A673 (cell line): ENCODE data around the gene GCDH. TPM values are rescaled to one million over a fixed set of nuclear protein-coding genes. Genes with fewer than 3 reads are reported as not detected.

Experiments
- BruUV-seq: library from RNA; stranded (reverse); fragments of 400-500 nt; replicated peaks from 2 replicates; lab custom pipeline; 2021; lab: Mats Ljungman, UMichigan
- CTCF ChIA-PET: fragments of 300-600 bp; sonication (Branson Sonifier 250); formaldehyde crosslinking; loops from one replicate; lab custom pipeline; 2022; ENCODE audit warnings: antibody characterized with exemption; lab: Charles Lee
- POLR2A ChIA-PET: fragments of 300-600 bp; sonication (Branson Sonifier 250); formaldehyde crosslinking; loops from one replicate; lab custom pipeline; 2022; ENCODE audit warnings: antibody characterized with exemption; ENCODE audit not compliant: low non-redundant PET; lab: Charles Lee
- DNase-seq: peaks from one replicate; pipeline ENCODE4 v3.0.0-alpha.2; 2015; ENCODE audit warnings: low spot score
- H3K27ac ChIP-seq: fragments of 200-600 bp; sonication (generic); 2 replicates; pipeline ENCODE4 v1.5.1; 2016; ENCODE audit warnings: mixed run types, low read depth, mild to moderate bottlenecking, mixed read lengths, antibody characterized with exemption, low read length; ENCODE audit not compliant: poor library complexity, severe bottlenecking
- H3K27me3 ChIP-seq: fragments of 200-600 bp; sonication (generic); replicated peaks from 2 replicates; pipeline ENCODE4 v1.6.1; 2017; ENCODE audit warnings: mixed run types, low read depth, mild to moderate bottlenecking, mixed read lengths, antibody characterized with exemption, low read length; ENCODE audit not compliant: insufficient read depth, poor library complexity
- H3K36me3 ChIP-seq: fragments of 200-600 bp; sonication (generic); 2 replicates; pipeline ENCODE4 v1.6.1; 2016; ENCODE audit warnings: mixed run types, mild to moderate bottlenecking, mixed read lengths, antibody characterized with exemption, low read length; ENCODE audit not compliant: insufficient read depth, poor library complexity, severe bottlenecking
- H3K4me1 ChIP-seq: fragments of 200-600 bp; sonication (generic); 2 replicates; pipeline ENCODE4 v1.6.1; 2017; ENCODE audit warnings: mixed run types, mild to moderate bottlenecking, mixed read lengths, antibody characterized with exemption, low read length; ENCODE audit not compliant: insufficient read depth, poor library complexity, severe bottlenecking
- H3K4me3 ChIP-seq: fragments of 200-600 bp; sonication (generic); 2 replicates; pipeline ENCODE4 v1.5.1; 2016; ENCODE audit warnings: low read depth, mixed run types, mild to moderate bottlenecking, mixed read lengths, low read length; ENCODE audit not compliant: poor library complexity, severe bottlenecking
- H3K9me3 ChIP-seq: fragments of 200-600 bp; sonication (generic); 2 replicates; pipeline ENCODE4 v1.6.1; 2016; ENCODE audit warnings: mixed run types, low read depth, mild to moderate bottlenecking, mixed read lengths, antibody characterized with exemption, low read length; ENCODE audit not compliant: poor library complexity, severe bottlenecking
- CTCF ChIP-seq: fragments of 300-800, 200-600 bp; sonication (generic); conservative IDR thresholded peaks from 2 replicates; pipeline ENCODE4 v1.5.1; 2017; ENCODE audit warnings: low read depth, mild to moderate bottlenecking, antibody characterized with exemption, low read length, moderate library complexity, mixed read lengths
- EZH2 ChIP-seq: fragments of 200-600 bp; sonication (generic); IDR thresholded peaks from 2 replicates; pipeline ENCODE4 v1.6.1; 2017; ENCODE audit warnings: borderline replicate concordance, low read depth, mild to moderate bottlenecking, mixed read lengths, antibody characterized with exemption, low read length; ENCODE audit not compliant: poor library complexity, severe bottlenecking
- intact Hi-C: fragments of 100-400 bp; cut with micrococcal nuclease; formaldehyde crosslinking; loops from one replicate; pipeline ENCODE4 v1.10.0; 2022; ENCODE audit not compliant: unreplicated experiment
- total RNA-seq: library from RNA; stranded (reverse); gene quantifications from 2 replicates; pipeline ENCODE4 v1.2.3, GENCODE V29; 2021

Gene GCDH
- total RNA-seq, 1 experiment from 2014 or later = 47.3 TPM

GRCh38 chr19:12946731-12947496 lies 56.0 kb downstream of the GCDH start:
- intact Hi-C loops = no loop called here
- H3K36me3 ChIP-seq = peaks cover 83% of the 10 kb centered on the region
- POLR2A ChIA-PET = interaction anchor here (0.6 kb wide), 1 partner anchor 71 kb away, joined by 3 read pairs; no protein-coding TSS in a partner anchor
- peaks cover 14% of the 10 kb centered on the region for H3K4me1 ChIP-seq
- TF ChIP-seq CTCF = no peak
- no peak for TF ChIP-seq EZH2
- CTCF ChIA-PET = interaction anchor here (0.6 to 1.0 kb wide), 2 partner anchors 19 to 21 kb away, joined by 3 to 5 read pairs; no protein-coding TSS in a partner anchor
- no peak for DNase-seq
- H3K9me3 ChIP-seq = no peaks in the 10 kb centered on the region
- BruUV-seq = TSS peak; percentile 29
- peak overlapping the region; percentile 97 for H3K27ac ChIP-seq
- no peaks in the 10 kb centered on the region for H3K27me3 ChIP-seq
- H3K4me3 ChIP-seq = peak overlapping the region; percentile 98

DNA sequence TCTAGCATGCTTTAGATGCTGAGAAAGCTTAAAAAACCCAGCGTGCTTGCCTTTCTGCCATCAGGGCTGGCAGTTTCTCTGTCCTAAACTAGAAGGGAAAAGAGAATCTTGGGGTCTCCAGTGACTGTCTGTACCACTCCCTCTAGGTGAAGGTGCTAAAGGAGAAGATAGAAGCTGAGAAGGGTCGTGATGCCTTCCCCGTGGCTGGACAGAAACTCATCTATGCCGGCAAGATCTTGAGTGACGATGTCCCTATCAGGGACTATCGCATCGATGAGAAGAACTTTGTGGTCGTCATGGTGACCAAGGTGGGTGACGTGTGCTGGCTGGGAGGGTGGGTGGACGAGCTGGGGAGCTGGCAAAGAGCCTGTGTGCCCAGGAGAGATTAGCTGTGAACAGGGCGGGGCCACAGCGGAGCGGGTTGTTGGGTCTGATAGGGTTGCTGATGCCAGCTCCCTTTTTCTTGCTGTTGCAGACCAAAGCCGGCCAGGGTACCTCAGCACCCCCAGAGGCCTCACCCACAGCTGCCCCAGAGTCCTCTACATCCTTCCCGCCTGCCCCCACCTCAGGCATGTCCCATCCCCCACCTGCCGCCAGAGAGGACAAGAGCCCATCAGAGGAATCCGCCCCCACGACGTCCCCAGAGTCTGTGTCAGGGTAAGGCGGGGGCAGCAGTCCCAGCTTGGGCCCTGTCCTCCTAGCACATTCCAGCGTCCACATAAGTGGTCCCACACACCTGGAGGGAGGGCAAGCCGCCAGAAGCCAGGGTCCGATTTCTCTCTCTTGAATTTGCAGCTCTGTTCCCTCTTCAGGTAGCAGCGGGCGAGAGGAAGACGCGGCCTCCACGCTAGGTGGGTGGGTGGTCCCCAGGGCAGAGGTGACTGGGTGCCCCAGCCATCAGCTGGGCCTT lies 57.0 kb downstream of the GCDH start:
- Histone ChIP-seq H3K27ac (peak overlapping the region; percentile 97), H3K4me3 (peak overlapping the region; percentile 98), H3K36me3 (peaks cover 83% of the 10 kb centered on the region), H3K4me1 (peaks cover 19% of the 10 kb centered on the region), H3K27me3 (no peaks in the 10 kb centered on the region), H3K9me3 (no peaks in the 10 kb centered on the region)
- ChIA-PET POLR2A (no interaction called here), CTCF (interaction anchor here (0.6 kb wide), 1 partner anchor 20 kb away, joined by 5 read pairs; no protein-coding TSS in a partner anchor)
- TF ChIP-seq EZH2 (no peak), CTCF (no peak)
- no peak for DNase-seq
- BruUV-seq = no TSS peak
- intact Hi-C loops = no loop called here

GRCh38 chr19:12948612-12949362 lies 57.8 kb downstream of the GCDH start:
- CTCF ChIA-PET = no interaction called here
- no peak overlapping the region for H3K27ac ChIP-seq
- no peak for DNase-seq
- H3K4me1 ChIP-seq = peaks cover 27% of the 10 kb centered on the region
- BruUV-seq = no TSS peak
- intact Hi-C loops = no loop called here
- POLR2A ChIA-PET = no interaction called here
- no peaks in the 10 kb centered on the region for H3K27me3 ChIP-seq
- peaks cover 83% of the 10 kb centered on the region for H3K36me3 ChIP-seq
- no peak overlapping the region for H3K4me3 ChIP-seq
- no peaks in the 10 kb centered on the region for H3K9me3 ChIP-seq
- no peak for TF ChIP-seq EZH2
- TF ChIP-seq CTCF = no peak
